IPS-NIHi11 (cell line): ENCODE data around the gene PPM1N.
A peak's percentile ranks its signal among the peaks of the same experiment; 100 is the strongest.

ENCODE experiments used
- DNase-seq: peaks from one replicate; pipeline ENCODE4 v3.0.0; 2012; ENCODE audit warnings: mixed read lengths, low spot score

The PPM1N gene

DNA sequence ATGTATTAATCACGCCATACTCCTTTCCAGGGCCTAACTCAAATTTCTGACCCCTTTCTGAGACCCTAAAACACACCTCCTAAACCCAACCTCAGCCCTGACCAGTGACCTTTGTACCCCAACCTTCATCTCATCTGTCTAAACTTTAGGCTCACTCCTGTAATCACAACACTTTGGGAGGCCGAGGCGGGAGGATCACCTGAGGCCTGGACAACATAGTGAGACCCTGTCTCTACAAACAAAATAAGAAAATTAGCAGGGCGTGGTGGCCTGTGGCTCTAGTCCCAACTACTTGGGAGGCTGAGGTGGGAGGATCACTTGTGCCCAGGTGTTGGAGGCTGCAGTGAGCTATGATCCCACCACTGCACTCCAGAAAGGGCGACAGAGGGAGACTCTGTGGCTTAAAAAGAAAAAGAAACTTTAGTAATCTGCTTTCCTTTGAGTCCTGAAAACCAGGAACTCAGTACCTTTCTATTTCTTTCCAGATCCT is 6.1 kb upstream of the PPM1N start:
- DNase-seq, result no peak

GRCh38 chr19:45492627-45493470 is 5.4 kb upstream of the PPM1N start:
- DNase-seq, result peak; percentile 84

DNA sequence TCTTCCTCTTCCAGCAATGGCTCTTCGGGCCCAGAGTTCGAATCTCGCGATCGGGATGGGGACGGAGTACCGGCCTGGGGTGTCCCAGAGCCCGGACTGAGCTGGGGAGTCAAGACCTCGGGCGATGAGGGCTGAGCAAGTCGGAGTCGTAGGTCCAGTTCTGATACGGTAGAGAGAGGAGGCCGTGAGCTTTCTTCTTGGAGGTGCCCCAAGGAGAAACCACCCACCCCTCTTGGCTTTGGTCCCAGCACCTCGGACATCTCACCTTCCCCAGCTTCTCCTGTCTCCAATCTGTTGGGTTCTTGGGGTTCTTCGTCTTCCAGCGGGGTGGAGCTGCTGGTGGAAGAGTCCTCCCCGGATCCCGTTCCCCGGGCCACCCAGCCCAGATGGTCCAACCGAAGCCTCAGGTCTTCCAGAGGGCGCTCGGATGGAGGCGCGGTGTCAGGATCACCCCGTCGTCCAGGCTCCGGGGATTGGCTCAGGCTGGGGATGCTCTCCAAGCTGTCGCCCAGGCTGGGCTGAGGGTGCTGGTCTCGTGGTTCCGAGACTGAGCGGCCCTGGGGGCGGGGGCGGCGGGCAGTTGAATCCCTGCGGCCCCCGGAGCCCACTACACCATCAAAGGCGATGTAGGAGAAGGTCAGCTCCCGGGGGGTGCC is 3.9 kb upstream of the PPM1N start:
- DNase-seq, result no peak

DNA sequence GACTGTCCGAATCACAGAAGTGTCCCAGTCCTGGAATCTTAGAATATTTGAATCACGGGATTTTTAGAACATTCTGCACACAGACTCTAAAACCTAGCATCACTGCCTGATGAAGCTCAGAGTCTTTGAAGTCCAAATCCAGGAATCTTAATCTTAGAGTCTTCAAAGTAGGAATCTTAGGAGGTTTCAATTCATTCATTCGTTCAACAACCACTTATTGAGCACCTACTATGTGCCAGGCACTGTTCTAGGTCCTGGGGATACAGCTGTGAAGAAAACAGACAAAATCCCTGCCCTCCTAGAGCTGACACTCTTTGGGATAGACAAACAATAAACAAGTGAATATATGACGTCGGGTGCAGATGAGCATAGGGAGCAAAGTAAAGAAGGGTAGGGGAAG is 3.1 kb upstream of the PPM1N start:
- DNase-seq, result no peak

DNA sequence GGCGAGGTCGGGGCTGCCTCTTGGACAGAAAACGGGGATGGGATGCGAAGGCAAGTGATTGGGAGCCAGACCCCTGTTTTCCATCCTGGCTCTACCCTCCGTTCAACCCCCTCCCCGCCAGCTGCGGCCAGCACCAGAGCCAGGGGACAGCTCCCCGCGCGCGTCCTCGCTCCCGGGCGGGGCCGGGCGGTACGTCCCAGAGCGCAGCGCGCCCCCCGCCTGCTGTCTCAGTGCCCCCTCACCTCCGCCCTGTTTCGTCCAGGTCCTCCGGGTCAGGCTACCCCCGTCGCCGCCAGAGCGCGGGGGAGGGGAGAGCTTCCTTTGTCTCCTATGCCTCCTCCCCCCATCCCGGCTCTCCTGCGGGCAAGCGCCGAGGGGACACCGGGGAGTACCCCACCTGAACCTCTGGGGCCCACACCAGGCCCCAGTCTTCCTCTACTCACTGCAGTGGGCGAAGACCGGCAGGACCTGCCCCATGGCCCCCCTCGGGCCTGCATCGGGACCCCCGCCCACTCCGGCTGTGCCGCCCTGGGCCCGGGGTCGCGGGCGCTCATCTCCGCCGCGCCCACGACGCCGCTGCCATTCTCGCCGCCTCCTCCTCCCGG is 1.8 kb upstream of the PPM1N start:
- DNase-seq, result peak; percentile 67

DNA sequence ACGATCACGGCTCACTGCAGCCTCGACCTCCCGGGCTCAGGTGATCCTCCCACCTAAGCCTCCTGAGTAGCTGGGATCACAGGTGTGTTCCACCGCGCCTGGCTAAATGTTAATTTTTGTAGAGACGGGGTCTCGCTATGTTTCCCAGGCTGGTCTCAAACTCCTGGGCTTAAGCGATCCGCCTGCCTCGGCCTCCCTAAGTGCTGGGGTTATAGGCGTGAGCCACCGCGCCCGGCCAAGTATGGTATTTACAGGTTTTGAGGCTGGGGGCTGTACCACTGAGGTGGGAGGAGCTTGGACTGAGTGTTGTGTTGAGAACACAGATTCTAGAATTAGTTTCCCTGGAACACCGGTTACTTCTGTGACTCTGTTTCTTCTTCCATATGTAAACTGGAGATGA is 452 bp upstream of the PPM1N start:
- no peak for DNase-seq

GRCh38 chr19:45499196-45500180 is 1.2 kb downstream of the PPM1N start:
- DNase-seq, result peak; percentile 61

GRCh38 chr19:45500918-45501729 is 2.9 kb downstream of the PPM1N start:
- DNase-seq, result no peak

DNA sequence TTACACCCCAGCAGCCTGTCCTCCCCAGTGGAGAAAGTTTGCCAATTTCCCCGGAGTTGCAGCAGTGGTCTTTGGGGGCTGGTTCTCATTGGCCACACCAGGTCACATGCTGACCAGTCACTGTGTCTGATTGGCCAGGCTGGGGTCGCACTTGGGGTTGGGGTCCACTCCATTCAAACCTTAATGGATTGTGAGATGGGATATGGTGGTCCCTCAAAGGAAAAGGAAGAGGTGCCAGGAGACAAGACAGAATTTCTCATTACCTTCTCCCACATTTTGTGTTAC is 3.4 kb downstream of the PPM1N start:
- peak; percentile 18 for DNase-seq

GRCh38 chr19:45502111-45502510 is 3.9 kb downstream of the PPM1N start:
- DNase-seq, result no peak

- DNase-seq, result no peak
These were observed 5.7 kb downstream of the PPM1N start for GRCh38 chr19:45503909-45504308.

DNA sequence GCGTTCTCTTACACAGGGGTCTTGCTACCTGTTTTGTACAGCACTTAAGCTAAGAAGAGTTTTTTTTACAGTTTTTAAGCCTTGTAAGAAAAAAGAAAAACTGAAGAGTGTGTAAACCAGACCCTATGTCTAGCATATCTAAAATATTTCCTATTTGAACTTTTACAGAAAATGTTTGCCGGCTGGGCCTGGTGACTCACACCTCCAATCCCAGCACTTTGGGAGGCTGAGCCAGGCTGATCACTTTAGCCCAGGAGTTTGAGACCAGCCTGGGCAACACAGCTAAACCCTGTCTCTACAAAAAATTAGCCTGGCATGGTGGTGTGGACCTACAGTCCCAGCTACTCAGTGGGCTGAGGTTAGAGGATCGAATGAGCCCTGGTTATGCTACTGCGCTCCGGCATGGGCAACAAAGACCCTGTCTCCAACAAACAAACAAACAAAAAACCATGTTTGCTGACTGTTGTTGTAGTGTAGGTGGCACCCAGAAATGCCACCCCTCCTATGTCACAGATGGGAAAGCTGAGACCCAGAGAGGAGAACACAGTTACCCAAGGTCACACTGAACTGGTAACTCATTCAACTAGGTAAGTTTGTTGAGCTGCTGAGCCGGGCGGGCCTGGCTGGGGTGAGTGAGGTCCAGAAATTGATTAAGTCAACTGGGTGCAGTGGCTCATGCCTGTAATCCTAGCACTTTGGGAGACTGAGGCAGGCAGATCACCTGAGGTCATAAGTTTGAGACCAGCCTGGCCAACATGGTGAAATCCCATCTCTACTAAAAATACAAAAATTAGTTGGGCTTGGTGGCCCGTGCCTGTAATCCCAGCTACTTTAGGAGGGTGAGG is 7.1 kb downstream of the PPM1N start:
- no peak for DNase-seq

DNA sequence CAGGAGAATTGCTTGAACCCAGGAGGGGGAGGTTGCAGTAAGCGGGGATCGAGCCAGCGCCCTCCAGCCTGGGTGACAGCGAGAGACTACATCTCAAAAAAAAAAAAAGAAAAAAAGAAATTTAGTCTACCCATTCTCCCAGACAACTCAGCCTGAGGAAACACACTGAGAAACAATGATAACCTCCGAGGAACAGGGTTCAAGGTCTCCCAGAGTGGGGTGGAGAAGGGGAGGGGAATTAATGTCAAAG is 7.7 kb downstream of the PPM1N start:
- no peak for DNase-seq

- DNase-seq, result peak; percentile 86
These were observed 8.2 kb downstream of the PPM1N start for GRCh38 chr19:45506246-45506988.

DNA sequence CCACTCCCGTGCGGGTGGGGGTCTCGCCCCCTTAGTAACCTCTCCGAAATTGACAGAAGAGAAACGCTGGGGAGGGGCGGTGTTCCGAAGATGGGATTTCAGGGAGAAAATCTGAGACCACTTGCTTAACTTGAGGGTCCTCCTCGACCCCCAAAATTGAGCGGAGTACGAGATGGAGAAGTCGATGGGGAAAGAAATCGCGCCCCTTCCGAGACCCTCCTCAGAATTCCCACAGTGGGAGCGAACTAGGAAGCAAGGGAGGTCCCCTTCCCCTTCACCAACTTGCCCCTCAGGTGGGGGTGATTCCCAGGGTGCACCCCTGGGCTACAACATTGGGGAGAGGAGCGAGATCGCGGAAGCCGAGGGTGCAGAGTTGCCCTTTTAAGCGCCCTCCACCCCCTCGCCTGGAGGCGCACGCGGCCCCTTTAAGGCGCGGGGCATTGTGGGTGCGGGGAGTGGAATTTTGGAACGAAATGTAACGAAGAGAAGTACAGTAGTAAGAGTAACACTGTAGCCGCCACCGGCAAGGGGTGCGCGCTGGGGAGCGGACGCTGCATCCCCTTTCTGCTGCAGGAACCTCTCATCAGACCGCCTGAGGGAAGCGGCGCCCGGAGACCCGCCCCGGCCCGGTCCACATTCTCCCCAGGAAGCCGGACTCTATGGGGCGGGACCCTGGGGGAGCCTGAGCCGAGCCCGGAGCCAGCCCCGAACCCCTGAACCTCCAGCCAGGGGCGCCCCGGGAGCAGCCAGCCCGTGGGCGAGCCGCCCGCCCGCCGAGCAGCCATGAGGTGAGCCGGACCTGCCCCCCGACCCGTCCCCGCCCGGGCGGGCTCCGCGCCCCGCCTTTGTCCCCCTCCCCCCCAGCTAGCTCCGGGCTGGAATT is 9.0 kb downstream of the PPM1N start, which contains the start of gene VASP:
TSS of gene VASP (plus strand) at position 491 of the 883 bp plus-strand sequence. CDS start at position 784, 293 bp downstream.
- DNase-seq, result peak; percentile 72

DNA sequence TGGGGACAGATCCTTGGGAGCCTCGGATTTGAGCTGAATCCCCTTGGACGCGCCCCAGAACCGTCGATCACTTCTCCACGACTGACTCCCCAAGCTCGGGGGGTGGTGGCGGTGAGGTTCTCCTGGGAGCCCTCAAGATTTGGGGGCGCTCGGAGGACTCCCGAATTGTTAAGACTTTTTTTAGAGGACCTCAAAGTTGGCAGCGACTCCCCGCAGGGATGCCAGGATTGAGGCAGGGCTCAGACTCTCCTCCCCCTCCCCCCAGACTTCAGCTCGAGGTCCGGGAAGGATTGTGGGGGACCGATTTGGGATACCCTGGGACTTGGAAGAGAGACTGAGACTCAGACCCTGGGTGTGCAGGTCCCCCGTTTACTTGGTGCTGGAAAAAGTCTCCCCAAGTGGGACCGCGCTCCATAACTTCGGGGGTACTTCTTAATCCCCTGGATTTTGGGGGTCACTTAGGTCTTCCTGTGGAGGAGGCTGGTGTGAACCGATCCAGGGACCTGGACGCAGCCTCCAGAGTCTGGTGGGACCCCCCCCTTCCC is 9.7 kb downstream of the PPM1N start:
- no peak for DNase-seq

DNA sequence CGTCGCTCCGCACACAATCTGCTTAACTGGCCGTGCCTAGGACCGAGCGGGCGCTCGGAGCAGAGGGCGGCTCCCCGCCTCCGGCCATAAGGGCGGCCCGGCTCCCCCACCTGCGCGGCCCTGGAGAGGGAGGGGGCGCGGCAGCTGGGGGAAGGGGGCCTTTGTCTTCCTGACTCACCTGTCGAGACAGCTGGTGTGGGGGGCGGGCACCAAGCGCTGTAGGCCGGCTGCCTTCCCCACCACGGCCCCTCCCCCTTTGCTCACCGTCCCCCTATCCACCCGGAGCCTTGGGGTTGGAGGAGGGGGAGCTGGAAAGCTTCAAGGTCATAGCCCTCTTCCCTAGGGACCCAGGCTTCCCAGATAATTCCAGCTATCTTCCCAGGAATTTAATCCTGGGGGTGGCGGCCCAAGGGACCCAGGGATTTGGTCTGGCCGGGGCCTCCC is 10.2 kb downstream of the PPM1N start:
- peak; percentile 63 for DNase-seq
